ENCODE data around the gene AP1M2.
A peak's percentile ranks its signal among the peaks of the same experiment; 100 is the strongest.
"Not testable (repeated sequence)": the region's sequence is repeated elsewhere in the genome, so short reads cannot be mapped to it uniquely, and the experiment has no call there.

The AP1M2 gene

DNA sequence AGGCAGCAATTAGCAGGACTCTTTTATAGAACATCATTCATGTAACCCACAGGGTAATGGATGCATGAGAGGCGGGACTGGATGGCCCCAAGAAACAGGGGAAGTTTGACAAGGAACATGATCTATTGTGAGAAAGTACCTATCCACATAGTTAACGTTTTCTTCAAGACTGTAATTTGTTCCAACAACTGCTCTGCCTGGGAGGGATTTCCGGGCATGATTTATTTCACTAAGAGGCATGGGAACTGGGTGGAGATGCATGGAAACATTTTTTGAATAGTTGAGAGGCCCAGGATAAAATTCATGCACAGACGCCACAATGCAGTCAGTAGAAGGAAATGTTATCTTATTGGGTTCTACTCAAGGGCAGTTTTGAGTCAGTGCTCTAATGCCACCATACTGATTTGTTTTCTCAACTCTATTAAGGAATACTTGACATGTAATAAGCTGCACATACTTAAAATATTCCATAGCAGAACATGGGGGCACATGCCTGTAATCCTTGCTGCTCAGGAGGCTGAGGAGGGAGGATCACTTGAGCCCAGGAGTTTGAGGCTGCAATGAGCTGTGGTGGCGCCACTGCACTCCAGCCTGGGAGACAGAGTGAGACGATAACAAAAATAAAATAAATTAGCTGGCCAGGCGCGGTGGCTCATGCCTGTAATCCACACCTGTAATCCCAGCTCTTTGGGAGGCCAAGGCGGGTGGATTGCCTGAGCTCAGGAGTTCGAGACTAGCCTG, 53.3 kb downstream of the AP1M2 start:
- no peak for FAIRE-seq

DNA sequence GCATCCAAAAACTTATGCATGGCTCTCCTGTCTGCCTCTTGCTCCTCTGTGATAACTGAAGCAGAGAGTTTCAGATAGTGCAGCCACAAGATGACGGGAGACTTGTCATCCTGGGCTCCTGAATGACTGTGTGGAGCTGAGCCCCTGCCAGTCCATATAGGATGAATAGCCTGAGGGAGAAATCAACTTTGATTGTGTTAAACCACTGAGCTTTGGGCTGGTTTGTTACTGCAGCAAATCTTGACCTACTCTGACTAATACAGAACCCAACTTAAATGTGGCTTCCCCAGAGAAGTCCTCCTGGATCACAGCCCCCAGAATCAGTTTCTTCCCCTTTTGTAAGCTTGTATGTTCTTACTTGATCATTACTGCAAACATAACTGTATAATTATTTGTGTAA, 54.7 kb downstream of the AP1M2 start:
- no peak for FAIRE-seq

DNA sequence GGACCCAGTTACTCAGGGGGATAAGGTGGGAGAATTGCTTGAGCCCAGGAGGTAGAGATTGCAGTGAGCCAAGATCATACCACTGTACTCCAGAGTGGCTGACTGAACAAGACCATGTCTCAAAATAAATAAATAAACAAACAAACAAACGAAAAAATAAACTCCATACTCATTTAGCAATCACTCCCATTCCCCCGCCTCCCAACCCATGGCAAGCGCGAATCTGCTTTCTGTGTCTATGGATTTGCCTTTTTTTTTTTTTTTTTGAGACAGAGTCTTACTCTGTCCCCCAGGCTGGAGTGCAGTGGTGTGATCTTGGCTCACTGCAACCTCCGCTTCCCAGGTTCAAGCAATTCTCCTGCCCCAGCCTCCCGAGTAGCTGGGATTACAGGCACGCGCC, 60.2 kb downstream of the AP1M2 start:
- not testable (repeated sequence) for FAIRE-seq

DNA sequence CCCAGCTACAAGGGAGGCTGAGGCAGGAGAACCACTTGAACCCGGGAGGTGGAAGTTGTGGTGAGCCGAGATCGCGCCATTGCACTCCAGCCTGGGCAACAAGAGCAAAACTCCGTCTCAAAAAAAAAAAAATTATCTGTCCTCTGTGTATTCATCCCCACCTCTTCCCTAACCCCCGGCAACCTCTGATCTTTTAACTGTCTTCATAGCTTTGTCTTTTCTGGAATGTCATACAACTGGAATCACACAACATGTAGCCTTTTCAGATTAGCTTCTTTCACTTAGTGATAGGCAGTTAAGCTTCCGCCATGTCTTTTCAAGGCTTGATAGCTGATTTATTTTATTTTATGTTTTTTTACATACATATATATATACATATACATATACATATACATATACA, 61.5 kb downstream of the AP1M2 start:
- peak; percentile 65 for FAIRE-seq

DNA sequence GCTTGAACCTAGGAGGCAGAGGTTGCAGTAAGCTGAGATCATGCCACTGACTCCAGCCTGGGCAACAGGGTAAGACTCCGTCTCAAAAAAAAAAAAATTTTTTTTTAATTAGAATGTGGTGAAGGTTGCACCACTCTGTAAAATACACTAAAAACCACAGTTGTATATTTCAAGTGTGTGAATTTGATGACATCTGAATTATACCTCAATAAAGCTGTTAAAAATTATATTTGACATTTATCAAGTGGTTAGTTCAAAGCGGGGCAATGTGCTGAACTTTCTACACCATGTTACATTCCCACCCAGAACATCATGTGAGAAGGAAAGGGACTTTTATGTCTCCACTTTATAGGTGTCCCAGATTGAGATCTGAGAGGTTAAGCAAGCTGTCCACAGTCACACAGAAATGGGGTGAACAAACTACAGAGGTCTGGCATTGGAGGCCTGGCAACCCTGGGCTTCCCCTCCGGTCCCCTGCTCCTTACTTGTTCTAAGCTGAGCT, 63.9 kb downstream of the AP1M2 start:
- FAIRE-seq: no peak
